Measurements from ENCODE around the gene SHOC2. TPM values are rescaled to one million over a fixed set of nuclear protein-coding genes. Genes with fewer than 3 reads are reported as not detected.

SHOC2 gene
- total and polyA plus RNA-seq, 2 of the 13 experiments (the other 11 are each of a cell fraction or from before 2014, with no cell fraction given): 8.6 to 25.5 TPM

GRCh38 chr10:110873951-110874350, 45.5 kb upstream of the SHOC2 start:
- POLR2A ChIA-PET: interaction anchor here (1.9 kb wide), 1 partner anchor 28 kb away, joined by 16 read pairs; no protein-coding TSS in a partner anchor
- H3K36me3 ChIP-seq (replicated peaks in 1 of 2; ENCODE audit: control insufficient read depth in 1 of 2, insufficient read depth in 2 of 2, low read length in 2 of 2): peaks cover 2 to 19% of the 10 kb centered on the region in 2 experiments
- no peak for ATAC-seq
- FAIRE-seq: no peak
- peaks cover 30% of the 10 kb centered on the region for H3K79me2 ChIP-seq (ENCODE audit: insufficient read depth, low read length)
- H2AFZ ChIP-seq (ENCODE audit: low read length): no peak overlapping the region
- no TSS peak for BruUV-seq (replicated peaks)
- H3K9me3 ChIP-seq (ENCODE audit: low read length): no peaks in the 10 kb centered on the region
- H3K4me1 ChIP-seq (ENCODE audit: insufficient read depth, low read length): peaks cover 40% of the 10 kb centered on the region
- TF ChIP-seq ZNF564 (CRISPR knock-in tag; IDR thresholded peaks at IDR 0.05): no peak
- no peak for TF ChIP-seq EP300 (IDR thresholded peaks at IDR 0.05; ENCODE audit: low read depth in 2 of 2, low read length in 2 of 2)
- no peak for TF ChIP-seq EP300 (CRISPR knock-in tag; IDR thresholded peaks at IDR 0.05; ENCODE audit: borderline replicate concordance)
- 0 out of 2 replicates have a peak, but pooled peaks have one; percentile 1 for TF ChIP-seq RBFOX2 (IDR thresholded peaks at IDR 0.05; ENCODE audit: low read depth, low read length)
- no peak for TF ChIP-seq ZNF503 (CRISPR knock-in tag; IDR thresholded peaks at IDR 0.05)
- no peak for TF ChIP-seq ZSCAN12 (CRISPR knock-in tag; IDR thresholded peaks at IDR 0.05)
- peak overlapping the region; percentile 92 for H3K27ac ChIP-seq (ENCODE audit: extremely low read length, insufficient read depth, low read length)
- H4K20me1 ChIP-seq (ENCODE audit: insufficient read depth, low read length): peaks cover 6% of the 10 kb centered on the region; the same call in 1 of the 2 replicates
- intact Hi-C loops (cut with micrococcal nuclease; ENCODE audit: unreplicated experiment) (loop anchor here (5.0 kb wide), 3 partner anchors 42 to 127 kb away; no protein-coding TSS in a partner anchor), in situ Hi-C loops (cut with HindIII; ENCODE audit: extremely low pct_ligation_motif_present, low pct_unique_long_range_greater_than_20kb) (no loop called here)
- CTCF ChIA-PET (ENCODE audit: low intra/inter-chr PET ratio, low total read pairs): interaction anchor here (0.6 kb wide), 1 partner anchor 21 kb away, joined by 3 read pairs; no protein-coding TSS in a partner anchor
- no peaks in the 10 kb centered on the region for H3K27me3 ChIP-seq (ENCODE audit: control insufficient read depth in 1 of 2, insufficient read depth in 2 of 2, low read length in 2 of 2)
- peak overlapping the region; percentile 79 for H3K4me2 ChIP-seq (ENCODE audit: low read depth, low read length)
- no peak for DNase-seq (ENCODE audit: low spot score)
- H3K9ac ChIP-seq (ENCODE audit: insufficient read depth, low read depth, low read length): peak overlapping the region; percentile 78; the same call in 1 of the 2 replicates
- H3K4me3 ChIP-seq (replicated peaks in 1 of 3; ENCODE audit: insufficient read depth in 1 of 3, low read depth in 2 of 3, low read length in 3 of 3): peak overlapping the region; percentile 72 to 82 (median 76); a peak in 4 of 6 replicates
- 58% methylated on average over 2 of the region's 2 CpGs for WGBS (ENCODE audit: low lambda C conversion rate)
